H1 (cell line): ENCODE data around the gene SSC5D.

ENCODE experiments used
- CBX8 ChIP-seq: fragments of 300-800, 300-1000 bp; sonication (generic); IDR thresholded peaks from 2 replicates; pipeline ENCODE4 v1.7.1; 2016; ENCODE audit warnings: low read depth, low read length, borderline replicate concordance
- EZH2 ChIP-seq: fragments of 200-600 bp; sonication (generic); IDR thresholded peaks from 2 replicates; pipeline ENCODE4 v1.7.1; 2012; ENCODE audit warnings: low read depth, mild to moderate bottlenecking, moderate library complexity, low read length, inconsistent platforms; ENCODE audit not compliant: severe bottlenecking
- FOSL1 ChIP-seq: IDR thresholded peaks from 2 replicates; pipeline ENCODE4 v1.6.1; 2011; ENCODE audit warnings: mild to moderate bottlenecking, low read depth, low read length, moderate library complexity; ENCODE audit not compliant: insufficient read depth
- GABPA ChIP-seq: IDR thresholded peaks from 2 replicates; pipeline ENCODE4 v1.6.1; 2011; ENCODE audit warnings: mild to moderate bottlenecking, low read length, moderate library complexity, borderline replicate concordance; ENCODE audit not compliant: insufficient read depth
- MAFK ChIP-seq: IDR thresholded peaks from 2 replicates; pipeline ENCODE4 v1.6.1; 2012; ENCODE audit warnings: low read depth, mild to moderate bottlenecking, improper control_type of control experiment, low read length
- POLR2A ChIP-seq, 2 experiments: IDR thresholded peaks; 1 replicate in 1 of 2; 2 replicates in 1 of 2; pipeline ENCODE4 v1.6.1; 2011; ENCODE audit warnings: low read depth in 2 of 2, low read length in 2 of 2, mild to moderate bottlenecking in 2 of 2; ENCODE audit errors: control extremely low read depth in 1 of 2
- POLR2AphosphoS5 ChIP-seq: IDR thresholded peaks from 2 replicates; pipeline ENCODE4 v1.6.1; 2011; ENCODE audit warnings: low read depth, low read length
- POU5F1 ChIP-seq: IDR thresholded peaks from 2 replicates; pipeline ENCODE4 v1.6.1; 2011; ENCODE audit warnings: low read depth, mild to moderate bottlenecking, low read length, moderate library complexity
- SUZ12 ChIP-seq: fragments of 200-600 bp; sonication (generic); IDR thresholded peaks from 2 replicates; pipeline ENCODE4 v1.6.1; 2012; ENCODE audit warnings: mild to moderate bottlenecking, inconsistent platforms, low read length, moderate library complexity, mixed read lengths
- TAF1 ChIP-seq: IDR thresholded peaks from 2 replicates; pipeline ENCODE4 v1.6.1; 2011; ENCODE audit warnings: mild to moderate bottlenecking, low read depth, low read length
- YY1 ChIP-seq: IDR thresholded peaks from 2 replicates; pipeline ENCODE4 v1.6.1; 2011; ENCODE audit warnings: low read depth, mild to moderate bottlenecking, low read length
- TF ChIP-seq, protein P1 (sequence below), 3 experiments: IDR thresholded peaks; 1 replicate in 2 of 3; 2 replicates in 1 of 3; pipeline versions ENCODE4 v1.5.1 to v1.6.1; 2011; ENCODE audit warnings: low read length in 3 of 3, mild to moderate bottlenecking in 3 of 3, inconsistent platforms in 2 of 3, low read depth in 1 of 3, moderate library complexity in 1 of 3; ENCODE audit not compliant: insufficient read depth in 1 of 3; ENCODE audit errors: control extremely low read depth in 1 of 3
- TF ChIP-seq, protein P2 (sequence below): IDR thresholded peaks from 2 replicates; pipeline ENCODE4 v1.6.1; 2012; ENCODE audit warnings: inconsistent platforms

DNA sequence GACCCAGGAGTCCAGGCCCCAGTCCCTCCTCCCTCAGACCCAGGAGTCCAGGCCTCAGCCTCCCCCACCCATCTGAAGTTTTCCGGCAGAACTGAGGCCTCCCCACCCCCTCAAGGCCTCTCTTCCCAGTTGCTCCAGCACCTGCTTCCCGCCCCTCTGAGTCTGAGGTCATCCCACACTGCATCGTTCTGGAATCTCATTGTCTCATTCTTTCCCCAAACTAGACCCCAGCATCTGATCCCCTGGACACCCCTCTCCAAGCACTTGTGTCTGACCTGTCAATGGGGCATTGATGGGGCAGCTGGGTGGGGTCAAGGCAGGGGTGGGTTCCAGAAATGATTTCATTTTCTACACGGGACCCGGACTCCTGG is 49.5 kb downstream of the SSC5D start:
- TF ChIP-seq POLR2A (IDR thresholded peaks at IDR 0.05; ENCODE audit: control extremely low read depth in 1 of 2, low read depth in 2 of 2, low read length in 2 of 2) (no peak), CBX8 (no peak), GABPA (no peak), YY1 (no peak), EZH2 (no peak), POU5F1 (no peak), SUZ12 (no peak), FOSL1 (no peak), TAF1 (no peak), MAFK (no peak), POLR2AphosphoS5 (no peak)
- TF ChIP-seq, protein P1, sequence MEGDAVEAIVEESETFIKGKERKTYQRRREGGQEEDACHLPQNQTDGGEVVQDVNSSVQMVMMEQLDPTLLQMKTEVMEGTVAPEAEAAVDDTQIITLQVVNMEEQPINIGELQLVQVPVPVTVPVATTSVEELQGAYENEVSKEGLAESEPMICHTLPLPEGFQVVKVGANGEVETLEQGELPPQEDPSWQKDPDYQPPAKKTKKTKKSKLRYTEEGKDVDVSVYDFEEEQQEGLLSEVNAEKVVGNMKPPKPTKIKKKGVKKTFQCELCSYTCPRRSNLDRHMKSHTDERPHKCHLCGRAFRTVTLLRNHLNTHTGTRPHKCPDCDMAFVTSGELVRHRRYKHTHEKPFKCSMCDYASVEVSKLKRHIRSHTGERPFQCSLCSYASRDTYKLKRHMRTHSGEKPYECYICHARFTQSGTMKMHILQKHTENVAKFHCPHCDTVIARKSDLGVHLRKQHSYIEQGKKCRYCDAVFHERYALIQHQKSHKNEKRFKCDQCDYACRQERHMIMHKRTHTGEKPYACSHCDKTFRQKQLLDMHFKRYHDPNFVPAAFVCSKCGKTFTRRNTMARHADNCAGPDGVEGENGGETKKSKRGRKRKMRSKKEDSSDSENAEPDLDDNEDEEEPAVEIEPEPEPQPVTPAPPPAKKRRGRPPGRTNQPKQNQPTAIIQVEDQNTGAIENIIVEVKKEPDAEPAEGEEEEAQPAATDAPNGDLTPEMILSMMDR (IDR thresholded peaks at IDR 0.05; ENCODE audit: control extremely low read depth in 1 of 3, insufficient read depth in 1 of 3, low read depth in 1 of 3, low read length in 3 of 3), result no peak
- TF ChIP-seq, protein P2, sequence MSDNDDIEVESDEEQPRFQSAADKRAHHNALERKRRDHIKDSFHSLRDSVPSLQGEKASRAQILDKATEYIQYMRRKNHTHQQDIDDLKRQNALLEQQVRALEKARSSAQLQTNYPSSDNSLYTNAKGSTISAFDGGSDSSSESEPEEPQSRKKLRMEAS, result no peak
